Suprapubic skin (tissue), 3 donors: ENCODE measurements around the gene GRID1.

Source experiments
- CTCF ChIP-seq, 2 donors: fragments of 200-600 bp in 1 of 2; fragments of 450-650 bp in 1 of 2; sonication (generic) in 1 of 2; IDR thresholded peaks; one replicate each; pipeline ENCODE4 v1.5.1; 2016 to 2019; ENCODE audit warnings: antibody characterized with exemption in 2 of 2, mild to moderate bottlenecking in 1 of 2, moderate library complexity in 1 of 2
- POLR2A ChIP-seq, 2 donors: fragments of 450-650 bp; IDR thresholded peaks; one replicate each; pipeline ENCODE4 v1.6.1; 2017; ENCODE audit warnings: antibody characterized with exemption in 2 of 2, mild to moderate bottlenecking in 2 of 2, moderate library complexity in 2 of 2

GRCh38 chr10:86392723-86393094 lies 26.1 kb upstream of the GRID1 start:
- TF ChIP-seq CTCF (IDR thresholded peaks at IDR 0.05) (no peak), POLR2A (IDR thresholded peaks at IDR 0.05) (no peak)
